Astrocyte of the cerebellum (primary cell): ENCODE data around the gene PARL.
"Not testable (repeated sequence)": the region's sequence is repeated elsewhere in the genome, so short reads cannot be mapped to it uniquely, and the experiment has no call there.

Source experiments
- DNase-seq: peaks from one replicate; pipeline ENCODE4 v3.0.0-alpha.2; 2011; ENCODE audit warnings: low read depth
- H3K4me3 ChIP-seq: 2 replicates; pipeline ENCODE4 v1.5.1; 2011; ENCODE audit warnings: mild to moderate bottlenecking, low read depth, low read length, moderate library complexity
- CTCF ChIP-seq: IDR thresholded peaks from 2 replicates; pipeline ENCODE4 v1.5.1; 2012; ENCODE audit warnings: low read length, low read depth, moderate library complexity, mild to moderate bottlenecking; ENCODE audit errors: missing control alignments
- in situ Hi-C: cut with HindIII; loops from 2 replicates; pipeline ENCODE4 v1.10.0; 2017; ENCODE audit warnings: low sequenced_read_pairs

Gene PARL

GRCh38 chr3:183796372-183796771, 88.3 kb downstream of the PARL start:
- in situ Hi-C loops: no loop called here
- no peak overlapping the region for H3K4me3 ChIP-seq
- DNase-seq: no peak
- TF ChIP-seq CTCF: no peak

GRCh38 chr3:183794452-183794851, 90.2 kb downstream of the PARL start:
- TF ChIP-seq CTCF: no peak
- in situ Hi-C loops: no loop called here
- no peak for DNase-seq
- no peak overlapping the region for H3K4me3 ChIP-seq

- TF ChIP-seq CTCF: no peak
- in situ Hi-C loops: no loop called here
- no peak overlapping the region for H3K4me3 ChIP-seq
- DNase-seq: no peak
These were observed 91.7 kb downstream of the PARL start for GRCh38 chr3:183792976-183793375.

- in situ Hi-C loops: no loop called here
- DNase-seq: no peak
- no peak overlapping the region for H3K4me3 ChIP-seq
- TF ChIP-seq CTCF: no peak
These were observed 94.0 kb downstream of the PARL start for GRCh38 chr3:183790700-183791099.

GRCh38 chr3:183789826-183790225, 94.9 kb downstream of the PARL start:
- no peak for DNase-seq
- no peak overlapping the region for H3K4me3 ChIP-seq
- in situ Hi-C loops: no loop called here
- TF ChIP-seq CTCF: no peak

- DNase-seq, H3K4me3 ChIP-seq, in situ Hi-C loops: not testable (repeated sequence)
These were observed 100.2 kb downstream of the PARL start for GRCh38 chr3:183784503-183784902.

GRCh38 chr3:183782576-183783276, 102.0 kb downstream of the PARL start:
- in situ Hi-C loops: no loop called here
- no peak for TF ChIP-seq CTCF
- H3K4me3 ChIP-seq: no peak overlapping the region
- no peak for DNase-seq
